ENCODE results near the gene ANKLE2.

ANKLE2 gene

GRCh38 chr12:132775502-132776229 is 14.0 kb upstream of the ANKLE2 start:
- DNase-seq, result no peak
- no peak for TF ChIP-seq CTCF (IDR thresholded peaks at IDR 0.05; ENCODE audit: low read depth, low read length)
- Histone ChIP-seq H3K27me3 (ENCODE audit: insufficient read depth, low read depth, severe bottlenecking) (no peaks in the 10 kb centered on the region), H3K9me3 (ENCODE audit: severe bottlenecking) (no peaks in the 10 kb centered on the region), H3K4me3 (ENCODE audit: low read depth, low read length) (no peak overlapping the region), H3K27ac (no peak overlapping the region), H3K36me3 (peaks cover 70% of the 10 kb centered on the region)

GRCh38 chr12:132774646-132775275 is 13.1 kb upstream of the ANKLE2 start:
- H3K27me3 ChIP-seq (ENCODE audit: insufficient read depth, low read depth, severe bottlenecking), result no peaks in the 10 kb centered on the region
- TF ChIP-seq CTCF (IDR thresholded peaks at IDR 0.05; ENCODE audit: low read depth, low read length), result no peak
- H3K9me3 ChIP-seq (ENCODE audit: severe bottlenecking), result no peaks in the 10 kb centered on the region
- no peak overlapping the region for H3K27ac ChIP-seq
- H3K36me3 ChIP-seq, result peaks cover 65% of the 10 kb centered on the region
- no peak overlapping the region for H3K4me3 ChIP-seq (ENCODE audit: low read depth, low read length)
- DNase-seq, result no peak

- no peak for DNase-seq
- Histone ChIP-seq H3K4me3 (ENCODE audit: low read depth, low read length) (no peak overlapping the region), H3K36me3 (peaks cover 67% of the 10 kb centered on the region), H3K27me3 (ENCODE audit: insufficient read depth, low read depth, severe bottlenecking) (no peaks in the 10 kb centered on the region), H3K9me3 (ENCODE audit: severe bottlenecking) (no peaks in the 10 kb centered on the region), H3K27ac (no peak overlapping the region)
- no peak for TF ChIP-seq CTCF (IDR thresholded peaks at IDR 0.05; ENCODE audit: low read depth, low read length)
These were observed 12.5 kb upstream of the ANKLE2 start for GRCh38 chr12:132774159-132774558.

GRCh38 chr12:132773077-132773955 is 11.7 kb upstream of the ANKLE2 start:
- Histone ChIP-seq H3K27me3 (ENCODE audit: insufficient read depth, low read depth, severe bottlenecking) (no peaks in the 10 kb centered on the region), H3K27ac (no peak overlapping the region), H3K4me3 (ENCODE audit: low read depth, low read length) (no peak overlapping the region), H3K9me3 (ENCODE audit: severe bottlenecking) (no peaks in the 10 kb centered on the region), H3K36me3 (peaks cover 63% of the 10 kb centered on the region)
- DNase-seq, result no peak
- TF ChIP-seq CTCF (IDR thresholded peaks at IDR 0.05; ENCODE audit: low read depth, low read length), result no peak

- no peak overlapping the region for H3K27ac ChIP-seq
- DNase-seq, result no peak
- H3K4me3 ChIP-seq (ENCODE audit: low read depth, low read length), result no peak overlapping the region
- no peaks in the 10 kb centered on the region for H3K9me3 ChIP-seq (ENCODE audit: severe bottlenecking)
- H3K36me3 ChIP-seq, result peaks cover 59% of the 10 kb centered on the region
- H3K27me3 ChIP-seq (ENCODE audit: insufficient read depth, low read depth, severe bottlenecking), result no peaks in the 10 kb centered on the region
- TF ChIP-seq CTCF (IDR thresholded peaks at IDR 0.05; ENCODE audit: low read depth, low read length), result no peak
These were observed 11.0 kb upstream of the ANKLE2 start for GRCh38 chr12:132772606-132773005.

All from WERI-Rb-1 (cell line).